ENCODE data around the gene EPS8L1.
A peak's percentile ranks its signal among the peaks of the same experiment; 100 is the strongest.
"Not testable (repeated sequence)": the region's sequence is repeated elsewhere in the genome, so short reads cannot be mapped to it uniquely, and the experiment has no call there.

The EPS8L1 gene

DNA sequence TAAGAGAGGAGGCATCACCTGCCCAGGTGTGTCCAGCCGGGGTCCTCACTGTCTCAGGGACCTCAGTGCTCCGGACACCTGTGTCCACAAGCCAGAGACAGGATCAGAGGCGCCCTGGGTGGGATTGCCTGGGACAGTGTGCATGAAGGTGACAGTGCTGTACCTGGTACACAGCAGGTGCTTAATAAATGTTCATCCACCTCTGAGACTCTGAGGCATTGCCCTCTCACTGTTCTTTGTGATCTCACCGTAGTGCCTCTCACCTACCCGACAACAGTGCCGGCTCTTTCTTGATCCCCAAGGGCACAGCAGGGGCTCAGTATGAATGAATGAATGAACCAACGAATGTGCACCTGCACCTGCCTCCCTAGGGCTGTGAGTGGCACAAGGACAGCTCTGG is 21.9 kb upstream of the EPS8L1 start:
- H3K4me3 ChIP-seq (ENCODE audit: control insufficient read depth, low read depth, low read length) = no peak overlapping the region
- DNase-seq (ENCODE audit: low read depth) = no peak
- TF ChIP-seq, protein P1, sequence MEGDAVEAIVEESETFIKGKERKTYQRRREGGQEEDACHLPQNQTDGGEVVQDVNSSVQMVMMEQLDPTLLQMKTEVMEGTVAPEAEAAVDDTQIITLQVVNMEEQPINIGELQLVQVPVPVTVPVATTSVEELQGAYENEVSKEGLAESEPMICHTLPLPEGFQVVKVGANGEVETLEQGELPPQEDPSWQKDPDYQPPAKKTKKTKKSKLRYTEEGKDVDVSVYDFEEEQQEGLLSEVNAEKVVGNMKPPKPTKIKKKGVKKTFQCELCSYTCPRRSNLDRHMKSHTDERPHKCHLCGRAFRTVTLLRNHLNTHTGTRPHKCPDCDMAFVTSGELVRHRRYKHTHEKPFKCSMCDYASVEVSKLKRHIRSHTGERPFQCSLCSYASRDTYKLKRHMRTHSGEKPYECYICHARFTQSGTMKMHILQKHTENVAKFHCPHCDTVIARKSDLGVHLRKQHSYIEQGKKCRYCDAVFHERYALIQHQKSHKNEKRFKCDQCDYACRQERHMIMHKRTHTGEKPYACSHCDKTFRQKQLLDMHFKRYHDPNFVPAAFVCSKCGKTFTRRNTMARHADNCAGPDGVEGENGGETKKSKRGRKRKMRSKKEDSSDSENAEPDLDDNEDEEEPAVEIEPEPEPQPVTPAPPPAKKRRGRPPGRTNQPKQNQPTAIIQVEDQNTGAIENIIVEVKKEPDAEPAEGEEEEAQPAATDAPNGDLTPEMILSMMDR (IDR thresholded peaks at IDR 0.05; ENCODE audit: control insufficient read depth, insufficient read depth, low read depth, low read length, missing control alignments) = no peak

DNA sequence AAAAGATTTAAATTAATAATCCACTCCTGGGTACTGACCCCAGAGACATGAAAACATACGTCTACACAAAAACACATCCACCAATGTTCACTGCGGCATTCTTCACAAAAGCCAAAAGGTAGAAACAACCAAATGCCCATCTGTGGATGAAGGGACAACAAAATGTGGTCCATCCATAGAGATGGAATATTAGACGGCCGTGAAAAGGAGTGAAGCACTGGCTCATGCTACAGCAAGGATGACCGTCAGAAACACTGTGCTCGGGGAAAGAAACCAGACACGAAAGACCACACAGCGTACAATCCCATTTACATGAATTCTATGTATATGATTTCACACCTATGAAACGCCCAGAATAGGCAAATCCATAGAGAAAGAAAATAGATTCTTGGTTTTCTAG is 18.8 kb upstream of the EPS8L1 start:
- no peak overlapping the region for H3K4me3 ChIP-seq (ENCODE audit: control insufficient read depth, low read depth, low read length)
- no peak for DNase-seq (ENCODE audit: low read depth)
- TF ChIP-seq, protein P1 (IDR thresholded peaks at IDR 0.05; ENCODE audit: control insufficient read depth, insufficient read depth, low read depth, low read length, missing control alignments) = no peak

DNA sequence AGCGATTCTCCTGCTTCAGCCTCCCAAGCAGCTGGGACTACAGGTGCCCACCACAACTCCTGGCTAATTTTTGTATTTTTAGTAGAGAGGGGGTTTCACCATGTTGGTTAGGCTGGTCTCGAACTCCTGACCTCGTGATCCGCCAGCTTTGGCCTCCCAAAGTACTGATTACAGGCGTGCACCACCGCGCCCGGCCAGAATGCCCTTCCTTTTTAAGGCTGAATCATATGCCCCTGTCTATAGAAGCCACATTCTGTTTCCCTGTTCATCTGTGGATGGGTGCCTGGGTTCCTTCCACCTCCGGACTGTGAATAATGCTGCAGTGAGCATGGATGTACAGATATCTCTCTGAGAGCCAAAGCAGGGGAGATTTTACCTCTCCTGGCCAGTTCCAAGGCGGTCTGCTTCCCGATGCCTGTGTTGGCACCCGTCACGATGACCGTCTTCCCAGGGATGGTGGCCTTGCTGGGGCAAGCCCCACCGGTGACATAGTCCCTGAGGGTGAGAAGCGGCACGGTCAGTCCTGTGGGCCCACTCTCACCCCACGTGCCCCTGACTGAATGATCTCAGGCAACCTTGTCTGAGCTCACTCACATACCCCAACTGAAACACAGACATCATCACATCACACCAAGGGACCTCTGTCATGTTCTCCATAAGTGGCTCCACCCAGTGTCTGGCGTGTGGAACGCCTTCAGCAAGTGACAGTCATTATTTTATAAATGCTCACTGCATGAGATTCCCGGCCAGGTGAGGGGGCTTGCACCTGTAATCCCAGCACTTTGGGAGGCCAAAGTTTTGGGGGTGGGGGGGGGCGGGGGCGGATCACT is 16.7 kb upstream of the EPS8L1 start:
- H3K4me3 ChIP-seq (ENCODE audit: control insufficient read depth, low read depth, low read length) = no peak overlapping the region
- TF ChIP-seq, protein P1 (IDR thresholded peaks at IDR 0.05; ENCODE audit: control insufficient read depth, insufficient read depth, low read depth, low read length, missing control alignments) = no peak
- DNase-seq (ENCODE audit: low read depth) = no peak

DNA sequence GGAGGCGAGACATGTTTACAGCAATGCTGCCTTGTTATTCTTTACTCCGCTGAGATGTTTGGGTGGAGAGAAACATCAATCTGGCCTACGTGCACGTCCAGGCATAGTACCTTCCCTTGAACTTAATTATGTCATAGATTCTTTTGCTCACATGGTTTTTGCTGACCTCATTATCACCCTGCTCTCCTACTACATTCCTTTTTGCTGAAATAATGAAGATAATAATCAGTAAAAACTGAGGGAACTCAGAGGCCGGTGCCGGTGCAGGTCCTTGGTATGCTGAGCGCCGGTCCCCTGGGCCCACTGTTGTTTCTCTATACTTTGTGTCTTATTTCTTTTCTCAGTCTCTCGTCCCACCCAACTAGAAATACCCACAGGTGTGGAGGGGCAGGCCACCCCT is 15.4 kb upstream of the EPS8L1 start:
- not testable (repeated sequence) for DNase-seq (ENCODE audit: low read depth); H3K4me3 ChIP-seq (ENCODE audit: control insufficient read depth, low read depth, low read length)

DNA sequence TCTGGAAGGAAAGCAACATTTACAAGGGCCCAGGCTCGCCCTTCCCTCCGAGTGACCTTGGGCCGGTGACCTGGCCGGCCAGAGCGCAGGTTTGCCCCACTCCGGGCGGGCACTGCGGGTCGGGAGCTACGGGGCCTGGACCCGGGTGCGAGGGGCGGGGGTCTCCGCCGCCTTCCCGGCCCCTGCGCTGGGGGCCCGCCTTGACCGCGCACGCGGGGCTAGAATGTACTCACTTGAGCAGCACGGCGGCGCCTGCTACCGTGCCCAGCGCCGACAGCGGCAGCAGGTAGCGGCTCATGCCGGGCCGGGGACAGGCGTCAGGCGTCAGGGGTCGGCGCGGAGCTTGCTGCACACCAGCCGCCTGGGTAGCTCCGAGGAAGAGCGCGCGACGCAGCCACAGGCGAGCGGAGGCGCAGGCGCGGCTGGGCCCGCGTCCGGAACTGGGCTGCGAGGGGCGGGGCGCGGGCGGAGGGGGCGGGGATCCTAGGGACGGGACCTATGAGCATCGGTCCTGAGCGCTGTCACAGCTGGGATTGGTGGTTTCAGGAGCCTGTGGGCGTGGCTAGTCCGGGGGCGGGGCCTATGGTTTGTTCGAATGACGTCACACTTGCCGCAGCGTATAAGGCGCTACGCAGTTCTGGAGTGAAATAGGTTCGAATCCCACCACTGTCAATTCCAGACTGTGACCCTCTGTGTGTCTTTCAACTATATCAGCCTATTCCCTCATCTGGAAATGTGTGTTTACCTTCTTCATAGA is 12.8 kb upstream of the EPS8L1 start, which contains the start of gene RDH13:
TSS of gene RDH13 (minus strand) at position 414 of the 757 bp plus-strand sequence. CDS start at position 298, 116 bp downstream.
- H3K4me3 ChIP-seq (ENCODE audit: control insufficient read depth, low read depth, low read length) = peak within 1 kb of the TSS; percentile 54
- TF ChIP-seq, protein P1 (IDR thresholded peaks at IDR 0.05; ENCODE audit: control insufficient read depth, insufficient read depth, low read depth, low read length, missing control alignments) = no peak
- DNase-seq (ENCODE audit: low read depth) = peak; percentile 68

DNA sequence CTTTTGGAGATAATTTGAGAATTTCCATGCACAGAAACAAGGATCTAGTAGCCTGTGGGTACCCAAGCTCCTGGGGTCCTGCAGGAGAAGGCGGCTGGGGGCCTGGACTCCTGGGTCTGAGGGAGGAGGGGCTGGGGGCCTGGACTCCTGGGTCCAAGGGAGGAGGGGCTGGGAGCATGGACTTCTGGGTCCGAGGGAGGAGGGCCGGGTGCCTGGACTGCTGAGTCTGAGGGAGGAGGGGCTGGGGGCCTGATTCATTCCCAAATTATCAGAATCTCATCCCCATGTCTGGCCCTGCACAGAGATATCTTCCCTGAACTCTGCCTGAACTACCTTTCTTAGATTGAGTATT is 12.2 kb upstream of the EPS8L1 start:
- no peak for DNase-seq (ENCODE audit: low read depth)
- H3K4me3 ChIP-seq (ENCODE audit: control insufficient read depth, low read depth, low read length) = no peak overlapping the region
- TF ChIP-seq, protein P1 (IDR thresholded peaks at IDR 0.05; ENCODE audit: control insufficient read depth, insufficient read depth, low read depth, low read length, missing control alignments) = no peak

DNA sequence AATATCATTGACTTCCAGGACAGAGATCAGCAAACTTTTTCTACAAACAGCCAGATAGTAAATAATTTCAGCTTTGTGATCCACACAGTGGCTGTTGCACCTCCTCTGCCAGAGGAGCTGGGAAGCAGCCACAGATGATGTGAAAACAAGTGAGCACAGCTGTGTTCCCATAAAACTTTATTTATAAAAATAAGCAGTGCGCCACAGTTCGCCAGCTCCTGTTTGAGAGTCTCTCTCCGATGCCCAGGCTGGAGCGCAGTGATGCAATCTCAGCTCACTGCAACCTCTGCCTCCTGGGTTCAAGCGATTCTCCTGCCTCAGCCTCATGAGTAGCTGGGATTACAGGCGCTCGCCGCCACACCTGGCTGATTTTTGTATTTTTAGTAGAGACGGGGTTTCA is 10.2 kb upstream of the EPS8L1 start:
- DNase-seq (ENCODE audit: low read depth); H3K4me3 ChIP-seq (ENCODE audit: control insufficient read depth, low read depth, low read length): not testable (repeated sequence)

Data from AG09309 (cell line).